Measurements from ENCODE around the gene TRIM3.

TRIM3 gene

GRCh38 chr11:6437423-6437822 lies 36.3 kb downstream of the TRIM3 start:
- DNase-seq = no peak

GRCh38 chr11:6433998-6434660 lies 39.6 kb downstream of the TRIM3 start:
- no peak for DNase-seq

GRCh38 chr11:6431861-6432260 lies 41.9 kb downstream of the TRIM3 start:
- no peak for DNase-seq

GRCh38 chr11:6427516-6427915 lies 46.2 kb downstream of the TRIM3 start:
- no peak for DNase-seq

- DNase-seq = no peak
These were observed 53.1 kb downstream of the TRIM3 start for GRCh38 chr11:6420677-6421076.

- DNase-seq = peak; percentile 16
These were observed 54.6 kb downstream of the TRIM3 start, which contains the start of gene APBB1 for GRCh38 chr11:6419009-6419631. TSS of gene APBB1 (minus strand) at chr11:6419094. CDS start at chr11:6411347, 7,747 bp downstream.

- no peak for DNase-seq
These were observed 55.2 kb downstream of the TRIM3 start for GRCh38 chr11:6418557-6419008.

GRCh38 chr11:6417907-6418556 lies 55.7 kb downstream of the TRIM3 start:
- no peak for DNase-seq

- no peak for DNase-seq
These were observed 57.9 kb downstream of the TRIM3 start for GRCh38 chr11:6415797-6416196.

GRCh38 chr11:6414874-6415328 lies 58.8 kb downstream of the TRIM3 start:
- DNase-seq = no peak

- DNase-seq = no peak
These were observed 59.9 kb downstream of the TRIM3 start for GRCh38 chr11:6413791-6414201.

- DNase-seq = no peak
These were observed 62.1 kb downstream of the TRIM3 start for GRCh38 chr11:6411594-6412031.

- no peak for DNase-seq
These were observed 62.9 kb downstream of the TRIM3 start for GRCh38 chr11:6410695-6411430.

- no peak for DNase-seq
These were observed 67.4 kb downstream of the TRIM3 start for GRCh38 chr11:6406370-6406769.

- DNase-seq = no peak
These were observed 67.9 kb downstream of the TRIM3 start for GRCh38 chr11:6405846-6406245.

- DNase-seq = no peak
These were observed 68.6 kb downstream of the TRIM3 start for GRCh38 chr11:6405052-6405667.

GRCh38 chr11:6404342-6405051 lies 69.2 kb downstream of the TRIM3 start:
- no peak for DNase-seq

GRCh38 chr11:6403539-6403938 lies 70.2 kb downstream of the TRIM3 start:
- DNase-seq = no peak

- no peak for DNase-seq
These were observed 71.2 kb downstream of the TRIM3 start for GRCh38 chr11:6402561-6402981.

GRCh38 chr11:6402061-6402470 lies 71.7 kb downstream of the TRIM3 start:
- DNase-seq = no peak

- DNase-seq = no peak
These were observed 72.3 kb downstream of the TRIM3 start for GRCh38 chr11:6401464-6401863.
